Stimulated activated CD4-positive, alpha-beta T cell treated with anti-CD3 and anti-CD28 coated beads, TNF-alpha, amount 100 ng/mL, for 24 hours (primary cell): ENCODE results near the gene HSD17B12.

Experiments used
- DNase-seq, 3 experiments: peaks; one replicate each; pipeline ENCODE4 v3.0.0-alpha.2; 2020; ENCODE audit warnings: low read depth in 3 of 3

Gene HSD17B12

DNA sequence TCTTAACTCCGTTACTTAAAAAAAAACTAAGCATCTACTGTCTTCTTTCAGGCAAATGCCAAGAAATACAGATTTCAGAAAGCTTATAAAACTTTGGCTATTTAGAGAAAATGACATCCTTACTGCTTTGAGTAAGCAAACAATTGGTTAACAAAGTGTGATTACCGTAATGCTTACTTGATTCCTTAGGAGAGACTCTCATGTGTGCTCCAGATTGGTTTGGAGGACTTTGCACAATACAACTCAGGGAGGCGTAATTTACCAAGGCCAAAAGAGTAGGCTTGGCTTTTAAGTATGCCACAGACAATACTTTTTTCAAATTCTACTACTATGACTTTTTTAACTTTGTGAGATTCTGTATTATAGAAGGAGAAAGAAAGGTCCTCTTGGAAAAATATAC, 123.2 kb downstream of the HSD17B12 start:
- DNase-seq: no peak

DNA sequence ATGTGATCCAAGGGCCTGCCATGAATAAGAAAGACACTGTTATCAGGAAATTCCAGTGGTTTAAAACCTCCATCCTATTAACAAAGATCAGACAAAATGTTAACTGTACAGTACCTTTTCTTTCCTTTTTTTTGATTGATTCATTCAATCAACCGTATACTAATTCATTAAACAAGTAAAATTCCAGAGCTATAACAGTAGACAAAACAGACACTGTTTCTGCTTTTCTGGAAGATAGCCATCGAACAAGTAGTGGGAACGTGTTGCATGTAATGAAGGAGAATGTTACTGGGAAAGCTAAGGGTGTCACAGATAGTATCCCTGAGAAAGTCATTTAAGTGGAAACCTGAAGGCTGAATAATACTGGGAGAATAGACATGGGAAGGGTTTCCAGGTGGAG, 126.4 kb downstream of the HSD17B12 start:
- no peak for DNase-seq

- DNase-seq: no peak
Measured at GRCh38 chr11:43810929-43811596, 130.5 kb downstream of the HSD17B12 start.

DNA sequence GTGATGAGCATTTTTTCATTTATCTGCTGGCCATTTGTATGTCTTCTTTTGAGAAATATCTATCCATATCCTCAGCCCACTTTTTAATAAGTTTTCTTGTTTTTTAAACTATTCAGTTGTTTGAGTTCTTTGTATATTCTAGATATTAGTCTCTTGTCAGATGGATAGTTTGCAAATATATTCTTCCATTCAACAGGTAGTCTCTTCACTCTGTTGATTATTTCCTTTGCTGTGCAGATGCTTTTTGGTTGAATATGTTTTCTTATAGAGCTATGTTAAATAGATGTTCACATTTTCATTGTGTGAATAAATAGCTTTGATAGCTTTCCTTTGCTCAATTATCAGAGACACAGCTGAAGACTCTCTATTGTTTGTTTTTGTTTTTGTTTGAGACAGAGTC, 131.9 kb downstream of the HSD17B12 start:
- DNase-seq: no peak

GRCh38 chr11:43818220-43818619, 137.7 kb downstream of the HSD17B12 start:
- no peak for DNase-seq

DNA sequence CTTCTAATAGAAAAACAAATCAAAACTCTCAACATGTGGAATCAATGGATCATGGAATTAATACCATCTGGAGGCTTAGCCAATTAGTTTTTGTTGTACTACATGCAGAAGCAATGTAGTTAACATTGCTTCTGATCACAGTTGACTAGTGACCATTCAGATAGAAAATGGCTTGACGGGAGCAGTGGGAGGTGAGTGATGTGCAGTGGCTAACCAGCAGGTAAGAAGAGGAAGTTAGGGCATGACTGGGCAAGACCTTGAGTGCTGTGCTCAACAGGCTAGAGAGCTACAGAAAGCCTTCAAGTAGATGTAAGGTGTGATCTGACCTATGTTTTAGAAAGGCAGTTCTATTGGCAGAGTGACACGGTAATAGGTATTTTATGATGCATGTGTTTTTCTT, 139.4 kb downstream of the HSD17B12 start:
- no peak for DNase-seq

GRCh38 chr11:43823316-43823715, 142.8 kb downstream of the HSD17B12 start:
- DNase-seq: no peak

DNA sequence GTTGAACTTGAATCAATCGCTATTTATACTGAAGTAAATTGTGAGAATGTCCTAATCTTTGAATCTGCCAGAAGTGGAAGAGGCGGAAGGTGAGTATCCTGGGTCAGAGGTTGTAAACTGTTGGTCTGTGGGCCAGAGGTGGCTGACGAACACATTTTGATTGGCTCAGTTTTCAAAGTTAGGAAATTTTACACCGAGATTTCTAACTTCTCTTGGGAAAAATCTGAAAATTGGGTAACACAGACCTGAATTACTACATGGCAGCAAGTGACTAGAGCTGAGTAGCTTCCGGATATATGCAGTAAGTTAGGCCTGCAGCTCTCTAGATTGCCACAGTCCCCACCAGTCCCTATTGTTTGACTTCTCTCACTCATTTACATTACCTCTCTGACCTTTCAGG, 143.3 kb downstream of the HSD17B12 start:
- DNase-seq: no peak

DNA sequence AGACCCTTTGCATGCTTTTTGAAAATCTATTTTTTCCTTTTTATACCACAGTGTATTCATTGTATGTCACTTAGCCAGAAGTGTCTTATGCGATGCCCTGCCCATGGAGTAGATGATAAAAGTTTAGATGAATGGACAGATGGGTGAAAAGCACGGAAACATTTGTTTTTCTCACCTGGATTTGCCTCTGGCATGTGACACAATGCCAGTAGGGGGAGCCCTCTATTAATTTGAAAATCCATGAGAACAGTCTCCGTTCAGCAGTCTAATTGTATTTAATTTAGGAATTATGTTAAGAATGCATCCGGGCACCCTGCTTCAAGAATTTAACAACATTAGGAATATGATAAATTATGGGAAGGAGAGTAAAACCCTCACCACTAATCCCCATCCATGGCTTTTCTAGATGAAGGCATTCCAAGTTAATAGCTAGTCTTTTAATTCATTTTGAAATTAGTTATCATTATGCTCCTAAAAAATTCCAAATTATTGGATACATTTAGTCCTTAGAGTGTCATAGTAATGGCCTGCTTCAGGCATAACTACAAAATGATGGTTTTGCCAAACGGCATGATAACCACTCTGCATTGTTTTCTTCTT, 144.8 kb downstream of the HSD17B12 start:
- no peak for DNase-seq

DNA sequence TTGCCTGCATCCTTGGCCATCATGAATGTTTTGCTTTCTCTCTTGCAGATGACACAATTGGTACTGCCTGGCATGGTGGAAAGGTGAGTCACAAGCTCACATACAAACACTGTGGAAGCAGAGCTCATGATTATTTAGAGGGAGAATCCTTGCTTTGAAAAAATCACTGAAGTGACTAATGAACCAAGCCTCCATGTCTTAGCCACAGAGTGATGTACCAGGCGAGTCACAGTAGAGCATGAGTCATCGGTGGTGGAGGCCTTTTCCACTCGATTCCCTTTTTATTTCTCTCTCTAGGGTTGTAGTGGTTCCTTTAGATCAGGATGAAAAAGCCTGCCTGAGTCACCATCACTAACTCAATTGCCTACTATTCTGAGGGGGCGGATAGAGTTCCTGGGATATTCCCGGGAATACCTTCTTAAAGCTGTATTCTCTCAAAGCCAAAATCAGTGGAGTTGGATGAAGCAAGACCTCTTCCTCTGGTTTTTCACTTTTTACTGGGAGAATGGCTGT, 150.4 kb downstream of the HSD17B12 start:
- peak; percentile 26 to 46 (median 39) for DNase-seq

- DNase-seq: no peak
Measured at GRCh38 chr11:43832536-43832935, 152.0 kb downstream of the HSD17B12 start.

DNA sequence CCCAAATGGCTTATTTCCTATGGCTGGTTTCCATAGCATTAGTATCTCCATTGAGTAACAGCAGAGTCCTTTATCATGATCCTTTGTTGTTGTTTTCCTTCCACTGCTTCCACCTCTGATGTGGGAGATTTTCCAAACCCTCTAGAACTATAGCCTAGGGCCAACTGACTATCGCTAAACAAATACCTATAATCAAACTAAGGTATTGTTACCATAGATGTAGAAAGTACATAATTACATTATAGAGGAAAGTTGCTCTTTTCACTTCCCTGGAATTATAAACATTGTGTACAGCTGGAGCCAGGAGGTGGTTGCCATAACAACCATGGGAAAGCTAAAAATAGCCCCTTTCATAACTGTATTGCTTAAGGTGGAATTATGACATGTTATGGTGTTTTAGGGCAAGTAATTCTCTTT, 153.1 kb downstream of the HSD17B12 start:
- DNase-seq: no peak

DNA sequence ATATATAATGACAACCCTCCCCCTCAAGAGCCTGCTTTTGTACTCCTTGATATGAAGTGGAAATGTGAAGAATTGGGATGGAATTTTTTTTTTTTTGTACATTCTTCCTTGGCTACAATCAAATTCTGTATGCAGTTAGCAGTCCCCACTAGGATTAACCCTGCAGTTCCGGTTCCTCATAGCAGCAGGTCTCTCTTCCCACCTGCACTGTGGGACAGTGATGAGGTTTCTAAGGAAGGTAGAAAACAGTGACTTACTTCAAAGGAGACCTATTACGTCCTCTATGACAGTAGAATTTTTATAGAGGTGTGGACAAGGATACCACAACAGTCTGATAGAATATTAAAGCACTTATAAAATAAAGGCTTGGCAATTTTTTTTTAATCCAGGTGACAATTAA, 153.7 kb downstream of the HSD17B12 start:
- DNase-seq: no peak

DNA sequence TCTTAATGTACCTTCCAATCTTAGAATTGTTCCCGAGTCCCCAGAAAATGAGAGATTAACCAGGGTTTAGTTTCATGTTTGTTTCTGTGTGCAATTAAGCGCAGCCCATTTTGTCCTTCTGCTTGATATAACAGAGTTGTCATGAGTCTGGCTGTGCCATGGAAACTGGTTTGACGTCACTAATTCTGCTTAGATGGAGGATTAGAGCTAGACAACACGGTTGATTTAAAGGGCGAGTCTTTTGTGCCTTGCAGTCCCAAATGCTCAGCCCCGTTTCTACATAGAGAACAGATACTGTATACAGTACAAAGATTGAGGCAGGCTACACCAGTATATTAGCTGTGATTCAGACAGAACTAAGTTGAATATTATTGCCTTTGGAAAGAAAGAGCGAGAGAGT, 154.6 kb downstream of the HSD17B12 start:
- no peak for DNase-seq

DNA sequence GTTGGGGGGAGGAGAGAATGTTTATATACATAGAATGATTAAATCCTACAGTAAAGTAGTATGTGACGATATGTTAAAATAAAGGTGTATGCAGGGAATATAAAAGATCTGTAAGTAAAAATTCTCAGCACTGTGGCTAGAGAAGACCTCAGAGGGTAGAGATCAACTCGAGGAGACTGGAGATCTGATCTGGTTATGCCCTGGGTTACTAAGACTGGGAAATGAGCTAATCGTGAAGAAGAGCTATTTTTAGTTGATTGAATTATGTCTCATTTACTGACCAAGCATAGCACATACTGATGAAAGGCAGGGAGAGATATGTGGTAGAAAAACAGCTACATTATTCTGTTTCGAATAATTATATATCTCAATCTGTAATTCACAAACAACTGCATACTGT, 157.3 kb downstream of the HSD17B12 start:
- no peak for DNase-seq

DNA sequence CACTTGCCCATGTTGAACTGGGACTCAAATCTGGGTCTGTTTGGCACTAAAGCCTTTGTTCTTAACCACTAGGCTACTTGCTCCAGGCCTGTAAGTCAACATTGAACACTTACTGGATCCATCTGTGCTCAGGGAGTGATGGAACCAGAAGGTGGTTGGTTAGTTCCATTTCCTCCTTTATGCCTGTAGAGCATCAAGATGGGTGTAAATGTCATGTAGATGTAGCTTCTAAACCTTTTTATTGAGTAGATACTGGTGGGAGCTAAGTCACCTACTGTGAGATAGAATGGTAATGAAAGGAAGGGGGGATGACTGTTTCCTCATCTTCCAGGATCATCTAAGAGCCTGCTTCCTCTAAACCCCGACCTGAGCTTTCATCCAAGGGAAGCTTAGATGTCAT, 161.5 kb downstream of the HSD17B12 start:
- DNase-seq: no peak

DNA sequence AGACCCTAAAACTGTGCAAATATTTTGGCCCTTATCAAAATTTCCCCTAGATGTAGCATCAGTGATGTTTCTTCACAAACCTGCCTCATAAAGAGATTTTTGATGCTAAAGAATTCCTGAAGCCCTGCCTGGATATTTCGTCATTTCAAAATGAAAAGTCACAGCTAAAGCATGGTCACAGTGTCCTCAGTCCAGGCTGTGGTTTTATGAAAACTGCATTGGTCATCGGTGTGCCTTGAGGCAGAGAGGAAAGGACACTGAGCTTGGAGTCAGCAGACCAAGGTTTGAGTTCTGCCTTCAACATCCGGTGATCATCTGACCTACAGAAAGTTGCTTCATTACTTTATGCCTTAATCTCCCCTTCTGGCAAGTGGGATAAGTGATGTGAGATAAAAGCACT, 165.3 kb downstream of the HSD17B12 start:
- no peak for DNase-seq

DNA sequence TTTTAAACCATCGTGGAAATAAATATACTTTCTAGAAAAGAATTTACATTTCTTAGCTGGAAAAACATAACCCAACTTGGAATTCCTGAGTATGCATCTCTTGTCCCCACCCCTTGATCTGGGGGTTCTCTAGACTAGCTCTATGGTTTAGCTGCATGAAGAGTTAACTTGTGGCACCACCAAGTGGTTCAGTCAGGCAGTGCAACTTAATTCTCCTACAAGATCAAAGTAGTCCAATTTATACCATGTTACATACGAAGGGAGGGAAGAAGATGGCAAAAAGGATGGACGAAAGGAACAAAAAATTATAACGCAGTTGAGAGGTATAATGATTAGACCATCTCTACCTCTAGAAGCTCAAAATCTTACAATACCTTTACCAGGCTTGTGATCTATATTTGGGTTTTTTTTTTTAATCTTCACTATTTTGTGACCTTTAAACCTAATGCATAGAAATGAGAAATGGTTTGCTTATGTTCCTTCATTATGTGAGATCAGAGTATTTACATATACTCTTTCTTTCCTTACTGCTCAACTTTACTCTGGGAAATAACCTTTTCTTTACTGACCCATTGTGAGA, 171.6 kb downstream of the HSD17B12 start:
- peak; percentile 17 to 62 (median 35) for DNase-seq

DNA sequence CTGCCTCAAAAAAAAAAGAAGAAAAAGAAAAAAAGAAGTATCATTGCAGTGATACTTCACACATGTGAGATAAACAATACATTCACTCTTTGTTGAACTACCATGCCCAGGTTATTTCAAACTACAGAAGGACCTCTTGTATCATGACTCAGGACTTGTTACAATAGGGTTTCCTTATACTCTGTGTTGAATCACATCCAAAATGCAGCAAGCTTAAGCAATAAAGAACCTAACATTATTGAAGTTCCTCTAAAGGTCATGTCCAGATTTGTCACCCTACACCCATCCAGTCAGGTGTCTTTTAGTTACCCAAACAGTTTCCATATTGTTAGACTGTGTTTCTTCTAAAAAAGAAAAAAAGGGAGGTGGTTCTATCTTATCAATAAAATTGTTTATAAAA, 173.2 kb downstream of the HSD17B12 start:
- no peak for DNase-seq

DNA sequence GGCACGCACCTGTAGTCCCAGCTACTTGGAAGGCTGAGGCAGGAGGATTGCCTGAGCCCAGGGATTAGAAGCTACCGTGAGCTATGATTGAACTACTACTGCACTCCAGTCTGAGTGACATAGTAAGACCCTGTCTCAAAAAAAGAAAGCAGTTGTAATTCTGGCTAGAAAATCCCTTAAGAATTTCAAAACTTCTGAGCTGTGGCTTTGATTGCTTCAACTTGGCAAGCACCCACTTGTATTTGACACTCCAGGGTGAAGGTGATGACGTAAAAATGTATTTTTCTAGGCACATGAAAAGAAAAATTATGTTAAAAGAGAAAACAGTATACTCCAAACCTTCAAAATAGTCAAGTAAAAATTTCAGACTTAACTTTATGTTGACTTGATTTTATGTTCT, 176.5 kb downstream of the HSD17B12 start:
- no peak for DNase-seq

- DNase-seq: no peak
Measured at GRCh38 chr11:43861141-43861540, 180.6 kb downstream of the HSD17B12 start.

DNA sequence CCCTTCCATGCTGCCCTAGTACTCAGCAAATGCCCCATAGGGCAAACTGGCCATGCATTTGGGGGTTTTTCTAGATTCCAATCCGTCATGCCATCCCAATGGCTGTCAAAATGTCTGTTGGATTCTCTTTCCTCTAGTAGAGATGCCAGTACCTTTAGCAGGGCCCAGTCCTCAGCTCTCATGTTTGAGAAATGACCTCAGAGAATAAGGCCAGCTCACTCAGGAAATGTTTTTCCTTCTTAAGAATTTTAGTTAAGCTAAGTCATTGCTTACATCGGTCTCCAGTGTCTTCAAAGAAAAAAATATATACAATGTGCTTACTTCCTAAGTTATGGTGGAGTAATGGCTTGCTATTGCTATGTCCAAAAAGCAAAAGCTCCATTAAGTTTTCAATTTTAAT, 186.0 kb downstream of the HSD17B12 start:
- DNase-seq: no peak

GRCh38 chr11:43866969-43867368, 186.4 kb downstream of the HSD17B12 start:
- no peak for DNase-seq
